ENCODE measurements around the gene RAB38. TPM values are rescaled to one million over a fixed set of nuclear protein-coding genes. Genes with fewer than 3 reads are reported as not detected.
A peak's percentile ranks its signal among the peaks of the same experiment; 100 is the strongest.

The RAB38 gene
- total RNA-seq = 1 to 10 TPM in 6 of 7 donors, under 1 TPM in 1; 0.91 to 4.3 (median 2.4) TPM
- polyA plus RNA-seq = 1 to 10 TPM; 1.8 to 4.0 TPM
- long read RNA-seq, donor 1, transcript RAB38-201 (3 exons, 1,465 nt) = major isoform, 7 of 7 reads
- long read RNA-seq, donor 1, partial matches to known transcripts = 0 of 7 reads
- long read RNA-seq, donor 1, other reads (novel, unspliced or antisense) = 0 of 7 reads
- long read RNA-seq, donor 2, transcript RAB38-201 (3 exons, 1,465 nt) = major isoform, 25 of 25 reads
- long read RNA-seq, donor 2, partial matches to known transcripts = 0 of 25 reads
- long read RNA-seq, donor 2, other reads (novel, unspliced or antisense) = 0 of 25 reads
- long read RNA-seq, donor 3 = 0 reads

DNA sequence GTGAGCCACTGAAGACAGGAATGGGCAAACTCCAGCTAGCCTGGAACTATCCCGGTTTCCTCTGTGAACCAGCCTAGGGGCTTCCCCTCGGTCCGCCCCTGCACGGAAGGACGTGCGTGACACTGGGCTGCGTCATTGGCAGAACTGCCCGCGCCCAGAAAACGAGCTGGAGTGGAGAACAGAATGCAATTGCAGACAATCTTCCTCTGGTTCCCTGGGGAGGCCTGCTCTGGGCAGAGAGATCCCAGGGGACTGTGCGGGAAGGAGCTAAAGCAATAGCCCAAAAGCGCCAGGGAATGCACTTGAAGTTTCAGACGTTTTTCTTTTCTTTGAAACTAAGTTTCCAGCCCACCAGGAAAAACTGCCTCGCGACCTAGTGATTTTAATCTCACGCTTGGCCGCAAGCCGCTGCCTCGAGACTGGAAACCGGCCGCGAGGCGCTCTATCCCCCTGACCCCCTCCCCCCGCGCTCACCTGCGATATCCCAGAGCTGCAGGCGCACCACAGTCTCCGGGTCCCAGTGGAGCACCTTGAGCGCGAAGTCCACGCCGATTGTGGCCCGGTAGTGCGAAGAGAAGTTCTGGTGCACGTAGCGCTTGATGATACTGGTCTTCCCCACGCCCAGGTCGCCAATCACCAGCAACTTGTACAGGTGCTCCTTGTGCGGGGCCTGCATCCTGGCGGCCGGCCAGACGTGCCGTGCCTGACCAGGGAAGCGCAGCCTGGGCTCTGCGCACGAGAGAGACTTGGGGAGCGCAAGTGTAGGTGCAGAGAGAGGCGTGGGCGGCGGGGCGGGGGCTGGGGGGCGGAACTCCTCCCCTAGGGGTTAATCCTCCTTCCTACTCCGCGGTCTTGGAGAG is at the start of gene RAB38:
Gene RAB38 (minus strand): TSS at position 735 of the 860 bp plus-strand sequence. CDS start 59 bp downstream, at position 676.
- 1 to 2% (median 1%) methylated on average over 46 to 54 of the region's 54 CpGs for WGBS, 3 donors
- no peak within 1 kb of the TSS for H3K27ac ChIP-seq

DNA sequence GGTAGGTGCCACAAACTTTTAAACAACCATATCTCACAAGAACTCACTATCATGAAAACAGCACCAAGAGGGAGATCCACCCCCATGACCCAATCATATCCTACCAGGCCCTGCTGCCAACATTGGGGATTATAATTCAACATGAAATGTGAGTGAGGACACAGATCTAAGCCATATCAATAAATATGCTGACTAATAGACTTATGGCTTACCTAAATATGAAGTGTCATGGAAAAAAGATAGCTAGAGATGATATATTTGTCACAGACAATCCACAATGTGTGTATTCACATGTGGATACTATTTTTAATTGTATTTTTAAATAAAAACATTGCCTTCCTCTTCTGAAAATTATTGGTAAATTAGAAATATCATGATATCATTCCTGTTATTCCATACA is 38.2 kb upstream of the RAB38 start:
- no peaks in the 10 kb centered on the region for H3K4me1 ChIP-seq (ENCODE audit: insufficient read depth)
- peaks cover 0 to 3% of the 10 kb centered on the region in 2 donors for H3K9me3 ChIP-seq
- TF ChIP-seq EP300 (IDR thresholded peaks at IDR 0.05) (no peak), POLR2A (IDR thresholded peaks at IDR 0.05) (no peak), CTCF (IDR thresholded peaks at IDR 0.05) (no peak)
- intact Hi-C loops (cut with DNase I) = no loop called here
- no peak overlapping the region for H3K4me3 ChIP-seq
- no peaks in the 10 kb centered on the region for H3K27me3 ChIP-seq
- H3K36me3 ChIP-seq = no peaks in the 10 kb centered on the region
- DNase-seq = no peak
- H3K27ac ChIP-seq = no peak overlapping the region

More for the DNA sequence above, at the start of gene RAB38:
- intact Hi-C loops (cut with DNase I) = no loop called here
- H3K36me3 ChIP-seq = no peaks in the 10 kb centered on the region
- TF ChIP-seq POLR2A (IDR thresholded peaks at IDR 0.05) (no peak), EP300 (IDR thresholded peaks at IDR 0.05) (no peak), CTCF (IDR thresholded peaks at IDR 0.05) (no peak)
- no peaks in the 10 kb centered on the region for H3K4me1 ChIP-seq (ENCODE audit: insufficient read depth)
- H3K4me3 ChIP-seq = peak within 1 kb of the TSS; percentile 53
- no peaks in the 10 kb centered on the region for H3K27me3 ChIP-seq
- H3K9me3 ChIP-seq = no peaks in the 10 kb centered on the region
- DNase-seq = peak; percentile 36 to 63 (median 58)

- H3K27ac ChIP-seq = no peak overlapping the region
- no peak overlapping the region for H3K4me3 ChIP-seq
- no peaks in the 10 kb centered on the region for H3K36me3 ChIP-seq
- no peaks in the 10 kb centered on the region for H3K27me3 ChIP-seq
- WGBS, 3 donors = 45 to 90% (median 89%) methylated on average over 1 of the region's 1 CpG
- TF ChIP-seq POLR2A (IDR thresholded peaks at IDR 0.05) (no peak), EP300 (IDR thresholded peaks at IDR 0.05) (no peak), CTCF (IDR thresholded peaks at IDR 0.05) (no peak)
- intact Hi-C loops (cut with DNase I) = no loop called here
- peaks cover 0 to 3% of the 10 kb centered on the region in 2 donors for H3K9me3 ChIP-seq
- H3K4me1 ChIP-seq (ENCODE audit: insufficient read depth) = no peaks in the 10 kb centered on the region
- DNase-seq = no peak
These were observed 37.1 kb upstream of the RAB38 start for GRCh38 chr11:88212300-88212699.

- no peak for DNase-seq
- 76 to 86% (median 82%) methylated on average over 2 of the region's 2 CpGs for WGBS, 3 donors
- H3K36me3 ChIP-seq = no peaks in the 10 kb centered on the region
- H3K9me3 ChIP-seq = peaks cover 0 to 3% of the 10 kb centered on the region in 2 donors
- H3K4me1 ChIP-seq (ENCODE audit: insufficient read depth) = no peaks in the 10 kb centered on the region
- no peak overlapping the region for H3K4me3 ChIP-seq
- TF ChIP-seq CTCF (IDR thresholded peaks at IDR 0.05) = no peak
- no peak for TF ChIP-seq EP300 (IDR thresholded peaks at IDR 0.05)
- TF ChIP-seq POLR2A (IDR thresholded peaks at IDR 0.05) = no peak
- H3K27me3 ChIP-seq = no peaks in the 10 kb centered on the region
- H3K27ac ChIP-seq = no peak overlapping the region
- intact Hi-C loops (cut with DNase I) = no loop called here
These were observed 33.5 kb upstream of the RAB38 start for GRCh38 chr11:88208745-88209144.
